Lung (tissue), 12 donors: ENCODE measurements around the gene ZDHHC7. TPM values are rescaled to one million over a fixed set of nuclear protein-coding genes. Genes with fewer than 3 reads are reported as not detected.

Source experiments
- ATAC-seq: fragments of 200-7000 bp; cut with Tn5 transposase; one replicate; pipeline ENCODE4 v1.9.1; 2020; ENCODE audit warnings: moderate number of reproducible peaks; ENCODE audit not compliant: insufficient read depth, low FRiP score
- DNase-seq, 3 donors: peaks; one replicate each; pipeline ENCODE4 v3.0.0-alpha.2; 2013 to 2017
- H3K27ac ChIP-seq, 2 donors: one replicate each; pipeline ENCODE4 v1.5.1; 2013; ENCODE audit warnings: mild to moderate bottlenecking in 2 of 2, moderate library complexity in 2 of 2, control low read depth in 1 of 2, inconsistent platforms in 1 of 2, low read depth in 1 of 2, low read length in 1 of 2
- H3K27me3 ChIP-seq, 3 donors: one replicate each; pipeline ENCODE4 v1.5.1; 2013; ENCODE audit warnings: low read length in 2 of 3; ENCODE audit not compliant: control insufficient read depth in 3 of 3, insufficient read depth in 3 of 3
- H3K36me3 ChIP-seq, 4 donors: one replicate each; pipeline ENCODE4 v1.5.1; 2013; ENCODE audit warnings: low read length in 4 of 4, mild to moderate bottlenecking in 1 of 4, moderate library complexity in 1 of 4; ENCODE audit not compliant: control insufficient read depth in 4 of 4, insufficient read depth in 4 of 4
- H3K4me1 ChIP-seq, 5 donors: one replicate each; pipeline ENCODE4 v1.5.1; 2013; ENCODE audit warnings: low read length in 5 of 5, mild to moderate bottlenecking in 2 of 5, moderate library complexity in 1 of 5; ENCODE audit not compliant: control insufficient read depth in 5 of 5, insufficient read depth in 5 of 5
- H3K4me3 ChIP-seq: one replicate; pipeline ENCODE4 v1.5.1; 2013; ENCODE audit warnings: mild to moderate bottlenecking, control low read depth, moderate library complexity
- H3K9ac ChIP-seq, 2 donors: one replicate each; pipeline ENCODE4 v1.5.1; 2013; ENCODE audit warnings: low read length in 2 of 2, control low read depth in 1 of 2; ENCODE audit not compliant: insufficient read depth in 1 of 2
- H3K9me3 ChIP-seq, 4 donors: one replicate each; pipeline ENCODE4 v1.5.1; 2013; ENCODE audit warnings: low read length in 3 of 4, mild to moderate bottlenecking in 1 of 4, moderate library complexity in 1 of 4; ENCODE audit not compliant: control insufficient read depth in 4 of 4, insufficient read depth in 3 of 4
- CTCF ChIP-seq: IDR thresholded peaks from 2 replicates; pipeline ENCODE4 v1.5.1; 2012; ENCODE audit warnings: mild to moderate bottlenecking; ENCODE audit errors: control extremely low read depth, extremely low read depth
- WGBS, 2 donors: extraction: QIAGEN DNeasy Blood & Tissue Kit; methylation state at CpG; one replicate each; pipeline ENCODE4 v1.1.7; 2013; 5-methylcytosine and 5-hydroxymethylcytosine counted together
- polyA plus RNA-seq, 2 donors: library from polyadenylated mRNA; stranded (reverse); fragments of 200-250 nt; gene quantifications; one replicate each; pipeline ENCODE4 v1.2.1, GENCODE V29; 2013
- total RNA-seq, 2 donors: library from RNA; depleted of rRNA in 1 of 2; stranded (reverse); fragments of >200 nt in 1 of 2; gene quantifications; one replicate each; pipeline ENCODE4 v1.2.1, GENCODE V29; 2014 to 2021
- donor health status: control.
- donor health status: control.
- donor health status: Bipolar disorder and iron deficiency.
- donor health status: healthy.
- donor health status: DM: yes; HTN: yes; CAD: no.

Gene ZDHHC7
- total and polyA plus RNA-seq, 4 donors = 23.6 to 61.1 (median 45.4) TPM

- Histone ChIP-seq H3K4me1 (peaks cover 0 to 20% (median 12%) of the 10 kb centered on the region in 5 donors), H3K9me3 (no peaks in the 10 kb centered on the region), H3K27ac (peak overlapping the region in 1 of 2 donors; percentile 76), H3K27me3 (peaks cover 0 to 8% (median 0%) of the 10 kb centered on the region in 3 donors), H3K4me3 (no peak overlapping the region), H3K9ac (peak overlapping the region in 1 of 2 donors; percentile 20), H3K36me3 (no peaks in the 10 kb centered on the region)
- DNase-seq (no peak), ATAC-seq (no peak)
- TF ChIP-seq CTCF = no peak
- 71 to 77% methylated on average over 8 of the region's 8 CpGs for WGBS, 2 donors
Measured at GRCh38 chr16:85025781-85026653, 14.7 kb upstream of the ZDHHC7 start.

GRCh38 chr16:85019659-85020245, 8.4 kb upstream of the ZDHHC7 start:
- Histone ChIP-seq H3K4me1 (peaks cover 0 to 9% (median 0%) of the 10 kb centered on the region in 5 donors), H3K27me3 (peaks cover 0 to 2% (median 0%) of the 10 kb centered on the region in 3 donors), H3K9ac (no peak overlapping the region), H3K4me3 (no peak overlapping the region), H3K36me3 (no peaks in the 10 kb centered on the region), H3K9me3 (no peaks in the 10 kb centered on the region), H3K27ac (peak overlapping the region in 1 of 2 donors; percentile 51)
- 48 to 76% methylated on average over 9 of the region's 9 CpGs for WGBS, 2 donors
- ATAC-seq (peak; percentile 47), DNase-seq (no peak)
- TF ChIP-seq CTCF = no peak

- Histone ChIP-seq H3K36me3 (no peaks in the 10 kb centered on the region), H3K27me3 (peaks cover 0 to 2% (median 0%) of the 10 kb centered on the region in 3 donors), H3K4me3 (no peak overlapping the region), H3K9ac (no peak overlapping the region), H3K4me1 (peaks cover 0 to 18% (median 0%) of the 10 kb centered on the region in 5 donors), H3K9me3 (no peaks in the 10 kb centered on the region), H3K27ac (peak overlapping the region in 1 of 2 donors; percentile 51)
- DNase-seq = peak in 2 of 3 donors; percentile 34 to 64
- peak; percentile 63 for ATAC-seq
- no peak for TF ChIP-seq CTCF
- WGBS, 2 donors = 71 to 81% methylated on average over 19 of the region's 19 CpGs
Measured at GRCh38 chr16:85018529-85019236, 7.3 kb upstream of the ZDHHC7 start.
